GM18858 (cell line): ENCODE data around the gene MOB1A.
"Not testable (repeated sequence)": the region's sequence is repeated elsewhere in the genome, so short reads cannot be mapped to it uniquely, and the experiment has no call there.

ENCODE experiments used
- ATAC-seq: cut with Tn5 transposase; IDR thresholded peaks from one replicate; pipeline ENCODE4 v1.9.1; 2021; ENCODE audit not compliant: unreplicated experiment

MOB1A gene

GRCh38 chr2:74199275-74199701 lies 20.6 kb upstream of the MOB1A start:
- ATAC-seq = no peak

DNA sequence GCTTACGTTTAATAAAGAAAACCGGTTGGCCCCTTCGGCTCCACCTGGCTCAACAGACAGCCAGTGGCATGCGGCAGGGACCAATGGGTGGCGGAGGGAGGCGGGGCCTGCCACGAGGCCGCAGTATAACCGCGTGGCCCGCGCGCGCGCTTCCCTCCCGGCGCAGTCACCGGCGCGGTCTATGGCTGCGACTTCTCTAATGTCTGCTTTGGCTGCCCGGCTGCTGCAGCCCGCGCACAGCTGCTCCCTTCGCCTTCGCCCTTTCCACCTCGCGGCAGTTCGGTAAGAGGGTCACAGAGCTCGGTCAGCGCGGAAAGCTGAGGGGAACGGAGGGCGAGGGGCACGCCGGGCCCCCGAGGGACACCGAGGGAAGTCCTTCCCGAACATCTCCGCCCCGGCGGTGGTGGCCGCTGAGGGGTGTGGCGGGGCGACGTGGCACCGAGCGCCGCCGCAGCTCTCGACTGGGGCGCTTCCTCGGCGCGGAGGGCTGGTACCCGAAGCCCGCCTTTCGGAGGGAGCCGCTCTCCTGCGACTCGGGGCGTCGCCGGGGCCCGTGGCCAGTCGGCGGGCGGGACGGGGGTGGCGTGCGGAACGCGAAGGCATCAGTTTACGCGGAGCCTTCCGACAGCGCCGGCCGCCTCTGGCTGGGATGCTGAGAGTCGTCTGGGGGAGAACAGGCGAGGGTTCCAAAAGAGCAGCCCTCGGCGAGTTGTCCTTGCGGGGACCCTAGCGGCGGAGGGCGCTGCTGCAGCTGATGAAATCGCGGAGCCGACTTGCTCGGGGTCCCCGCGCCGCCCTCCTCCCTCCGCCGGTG lies 20.0 kb upstream of the MOB1A start, which contains the start of gene MTHFD2:
Gene MTHFD2, plus strand, starts transcription at position 155 of the 814 bp plus-strand sequence. Its CDS starts 27 bp downstream, at position 182.
- ATAC-seq = peak; percentile 81

DNA sequence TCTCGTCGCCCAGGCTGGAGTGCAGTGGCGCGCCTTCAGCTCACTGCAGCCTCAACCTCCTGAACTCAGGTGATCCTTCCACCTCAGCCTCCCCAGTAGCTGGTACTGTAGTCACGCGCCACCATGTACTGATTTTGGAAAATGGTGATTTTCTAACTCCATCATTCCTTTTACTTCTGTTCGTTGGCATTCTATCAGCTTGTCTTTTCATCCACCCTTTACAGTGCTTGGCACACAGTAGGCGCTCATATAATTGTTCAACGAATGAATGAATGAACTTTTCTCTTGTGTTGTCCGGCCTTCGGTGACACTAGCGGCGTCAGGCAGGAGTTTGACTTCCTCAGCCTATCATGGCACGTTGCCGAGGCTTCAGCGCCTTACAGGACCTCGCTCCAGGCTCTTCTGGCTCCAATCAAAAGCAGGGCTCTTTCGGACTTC lies 19.4 kb upstream of the MOB1A start:
- ATAC-seq = no peak

- ATAC-seq = no peak
These were observed 18.4 kb upstream of the MOB1A start for GRCh38 chr2:74197049-74197448.

DNA sequence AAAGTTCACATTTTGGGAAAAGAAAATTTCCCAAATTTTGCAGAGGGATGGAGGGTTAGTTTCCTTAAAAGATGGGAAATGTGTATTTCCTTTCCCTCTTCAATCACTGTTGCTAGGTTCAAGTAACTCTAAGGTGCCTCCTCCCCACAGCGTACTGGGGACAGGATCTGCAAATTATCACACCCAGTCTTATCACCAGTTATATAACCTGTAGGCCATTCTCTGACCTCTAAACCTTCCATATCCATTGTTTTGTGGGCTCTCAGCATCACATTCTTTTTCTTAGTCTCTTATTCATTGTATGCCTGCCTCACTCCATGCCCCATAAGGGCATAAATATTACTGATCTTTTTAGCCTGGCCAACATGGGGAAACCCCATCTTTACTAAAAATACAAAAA lies 16.1 kb upstream of the MOB1A start:
- no peak for ATAC-seq

GRCh38 chr2:74191596-74192380 lies 13.1 kb upstream of the MOB1A start:
- no peak for ATAC-seq

DNA sequence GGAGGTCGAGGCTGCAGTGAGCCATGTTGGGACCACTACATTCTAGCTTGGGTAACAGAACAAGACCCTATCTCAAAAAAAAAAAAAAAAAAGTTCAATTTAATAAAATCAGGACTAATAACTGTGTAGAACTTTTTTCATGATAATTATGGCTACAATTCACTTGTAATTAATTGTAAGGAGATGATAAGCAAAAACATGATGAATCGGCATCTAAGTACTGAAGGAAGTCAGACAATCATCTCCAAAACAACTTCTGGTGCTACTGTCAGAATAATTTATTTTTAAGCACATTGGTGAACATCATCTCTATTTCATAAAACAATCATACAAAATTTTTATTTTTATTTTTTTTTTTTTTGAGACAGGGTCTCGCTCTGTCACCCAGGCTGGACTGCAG lies 10.0 kb upstream of the MOB1A start:
- no peak for ATAC-seq

- ATAC-seq = no peak
These were observed 9.4 kb upstream of the MOB1A start for GRCh38 chr2:74188018-74188601.

GRCh38 chr2:74186706-74187105 lies 8.0 kb upstream of the MOB1A start:
- ATAC-seq = not testable (repeated sequence)

- ATAC-seq = peak; percentile 64
These were observed 7.4 kb upstream of the MOB1A start for GRCh38 chr2:74186038-74186437.

DNA sequence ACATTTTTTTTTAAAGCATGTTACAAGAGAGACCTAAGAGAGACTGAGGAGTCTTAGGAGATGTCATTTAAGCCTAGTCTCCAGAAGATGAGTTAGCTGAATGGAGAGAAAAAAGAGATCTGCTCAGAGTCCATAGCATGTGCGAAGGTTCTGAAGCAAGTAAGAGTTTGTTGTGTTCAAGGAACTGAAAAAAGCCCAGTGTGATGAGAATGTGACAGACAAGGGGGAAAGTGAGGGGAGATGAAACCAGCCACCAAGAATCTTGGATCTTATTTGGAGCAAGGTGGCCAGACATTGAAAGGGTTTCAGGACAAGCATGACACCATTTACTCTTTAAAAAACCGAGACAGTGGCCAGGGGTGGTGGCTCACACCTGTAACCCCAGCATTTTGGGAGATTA lies 5.2 kb upstream of the MOB1A start:
- ATAC-seq = no peak

- peak; percentile 31 for ATAC-seq
These were observed 3.1 kb upstream of the MOB1A start for GRCh38 chr2:74181739-74182138.

DNA sequence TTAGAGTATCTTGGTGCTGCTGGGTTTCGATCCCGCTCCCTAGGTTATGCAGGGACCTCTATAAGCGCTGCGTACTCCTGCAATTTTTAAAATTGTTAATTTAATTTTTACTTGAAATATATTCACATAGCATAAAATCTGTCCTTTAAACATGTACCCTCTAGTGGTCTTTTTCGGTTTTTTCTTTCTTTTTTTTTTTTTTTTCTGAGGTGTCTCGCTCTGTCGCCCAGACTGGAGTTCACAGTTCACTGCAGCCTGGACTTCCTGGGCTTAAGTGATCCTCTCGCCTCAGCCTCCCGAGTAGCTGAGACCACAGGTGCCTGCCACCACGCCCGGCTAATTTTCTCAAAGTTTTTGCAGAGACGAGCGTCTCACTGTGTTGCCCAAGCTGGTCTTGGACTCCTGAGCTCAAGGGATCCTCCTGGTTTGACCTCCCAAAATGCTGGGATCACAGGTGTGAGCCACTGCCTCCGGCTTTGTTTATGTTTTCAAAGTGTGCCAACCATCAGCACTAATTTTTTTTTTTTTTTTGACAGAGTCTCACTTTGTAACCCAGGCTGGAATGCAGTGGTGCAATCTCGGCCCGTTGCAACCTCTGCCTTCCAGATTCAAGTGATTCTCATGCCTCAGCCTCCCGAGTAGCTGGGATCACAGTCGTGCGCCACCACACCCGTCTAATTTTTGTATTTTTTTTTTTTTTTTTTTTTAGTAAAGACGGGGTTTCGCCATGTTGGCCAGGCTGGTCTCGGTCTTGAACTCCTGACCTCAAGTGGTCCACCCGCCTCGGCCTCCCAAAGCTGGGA lies 585 bp upstream of the MOB1A start:
- peak; percentile 6 for ATAC-seq

GRCh38 chr2:74177696-74178095 lies 983 bp downstream of the MOB1A start:
- ATAC-seq = no peak

GRCh38 chr2:74174909-74175308 lies 3.8 kb downstream of the MOB1A start:
- ATAC-seq = no peak

DNA sequence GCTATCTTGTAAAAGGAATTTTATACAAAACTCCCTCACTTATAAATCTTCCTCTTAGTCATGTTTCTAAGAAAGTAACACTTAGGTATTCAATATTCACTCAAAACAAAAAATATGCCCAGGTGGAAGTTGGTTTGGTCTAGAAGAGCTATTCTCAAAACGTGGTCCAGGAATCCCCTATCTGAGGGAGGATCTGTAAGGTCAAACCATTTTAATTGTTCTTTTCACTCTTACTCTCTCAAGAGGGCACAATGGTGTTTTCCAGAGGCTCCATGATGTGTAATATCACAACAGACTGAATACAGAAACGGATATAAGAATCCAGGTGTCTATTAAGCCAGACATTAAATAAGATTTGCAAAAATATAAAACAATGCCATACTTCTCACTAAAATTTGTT lies 9.9 kb downstream of the MOB1A start:
- no peak for ATAC-seq

GRCh38 chr2:74164761-74165160 lies 13.9 kb downstream of the MOB1A start:
- ATAC-seq = no peak

- ATAC-seq = no peak
These were observed 15.7 kb downstream of the MOB1A start for GRCh38 chr2:74162951-74163350.

GRCh38 chr2:74155830-74156229 lies 22.8 kb downstream of the MOB1A start:
- ATAC-seq = no peak

DNA sequence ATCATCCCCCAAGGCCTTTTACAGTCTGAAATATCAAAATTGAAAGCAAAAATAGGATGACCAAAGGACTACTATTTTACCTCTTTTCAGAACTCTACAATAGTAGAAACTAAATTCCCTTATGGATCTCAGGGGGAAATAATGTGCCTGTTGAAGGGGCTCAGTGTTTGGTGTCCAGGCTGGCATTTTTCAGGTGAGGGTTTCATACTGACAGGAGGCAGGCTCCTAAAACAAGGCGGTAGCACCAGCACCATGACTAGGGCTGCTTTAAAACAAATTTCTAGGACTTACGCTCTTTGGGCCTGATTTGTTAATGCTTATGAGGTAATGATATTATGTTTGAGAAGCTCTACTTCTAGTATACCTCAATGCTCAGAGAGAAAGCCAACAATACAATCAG lies 25.7 kb downstream of the MOB1A start:
- no peak for ATAC-seq
